Left lung (tissue), 10 donors: ENCODE results near the gene HLX. TPM values are rescaled to one million over a fixed set of nuclear protein-coding genes. Genes with fewer than 3 reads are reported as not detected.

Experiments
- ATAC-seq: fragments of 200-7000 bp; cut with Tn5 transposase; one replicate; pipeline ENCODE4 v1.9.1; 2020; ENCODE audit warnings: moderate library complexity
- DNase-seq, 4 donors: peaks; one replicate each; pipeline ENCODE4 v3.0.0-alpha.2; 2013 to 2020
- H3K27ac ChIP-seq, 2 donors: fragments of 200-600 bp; sonication (generic) in 1 of 2; one replicate each; pipeline versions ENCODE4 v1.5.0 to v1.8.0; 2020 to 2021
- H3K27me3 ChIP-seq, 2 donors: fragments of 200-600 bp; sonication (generic) in 1 of 2; one replicate each; pipeline versions ENCODE4 v1.5.0 to v1.8.0; 2020 to 2021
- H3K36me3 ChIP-seq, 2 donors: fragments of 200-600 bp; sonication (generic) in 1 of 2; one replicate each; pipeline versions ENCODE4 v1.5.0 to v1.8.0; 2020 to 2021
- H3K4me1 ChIP-seq, 2 donors: fragments of 200-600 bp; one replicate each; pipeline ENCODE4 v1.8.0; 2021
- H3K4me3 ChIP-seq, 2 donors: fragments of 200-600 bp; sonication (generic) in 1 of 2; one replicate each; pipeline versions ENCODE4 v1.5.0 to v1.8.0; 2020 to 2021; ENCODE audit warnings: mild to moderate bottlenecking in 1 of 2
- H3K9me3 ChIP-seq, 2 donors: fragments of 200-600 bp; sonication (generic) in 1 of 2; one replicate each; pipeline versions ENCODE4 v1.5.0 to v1.8.0; 2020 to 2021
- CTCF ChIP-seq, 2 donors: fragments of 200-600 bp; sonication (generic) in 1 of 2; IDR thresholded peaks; one replicate each; pipeline versions ENCODE4 v1.5.0 to v1.8.0; 2021; ENCODE audit warnings: antibody characterized with exemption in 2 of 2
- intact Hi-C, 2 donors: fragments of 100-400 bp; cut with DNase I; formaldehyde crosslinking; loops; one replicate each; pipeline versions ENCODE4 v1.11.2 to v1.14.2; 2022
- polyA plus RNA-seq, 6 donors: library from polyadenylated mRNA; unstranded; fragments of 120-200 nt; gene quantifications; one replicate each; pipeline ENCODE4 v1.2.1, GENCODE V29; 2013; ENCODE audit not compliant: insufficient read length in 6 of 6
- total RNA-seq, 2 donors: library from RNA; stranded (reverse); fragmentation: NEBNext Ultra II Directional; extraction: Animal tissue kit (Norgen Biotek cat#: 25700); gene quantifications; one replicate each; pipeline ENCODE4 v1.2.1, GENCODE V29; 2021
- donor health status: DM: no; HTN: yes; CAD: no.
- donor health status: DM: no; HTN: no; CAD: no.

HLX gene
- total and polyA plus RNA-seq, 8 donors, result 15.4 to 68.9 (median 47.2) TPM

DNA sequence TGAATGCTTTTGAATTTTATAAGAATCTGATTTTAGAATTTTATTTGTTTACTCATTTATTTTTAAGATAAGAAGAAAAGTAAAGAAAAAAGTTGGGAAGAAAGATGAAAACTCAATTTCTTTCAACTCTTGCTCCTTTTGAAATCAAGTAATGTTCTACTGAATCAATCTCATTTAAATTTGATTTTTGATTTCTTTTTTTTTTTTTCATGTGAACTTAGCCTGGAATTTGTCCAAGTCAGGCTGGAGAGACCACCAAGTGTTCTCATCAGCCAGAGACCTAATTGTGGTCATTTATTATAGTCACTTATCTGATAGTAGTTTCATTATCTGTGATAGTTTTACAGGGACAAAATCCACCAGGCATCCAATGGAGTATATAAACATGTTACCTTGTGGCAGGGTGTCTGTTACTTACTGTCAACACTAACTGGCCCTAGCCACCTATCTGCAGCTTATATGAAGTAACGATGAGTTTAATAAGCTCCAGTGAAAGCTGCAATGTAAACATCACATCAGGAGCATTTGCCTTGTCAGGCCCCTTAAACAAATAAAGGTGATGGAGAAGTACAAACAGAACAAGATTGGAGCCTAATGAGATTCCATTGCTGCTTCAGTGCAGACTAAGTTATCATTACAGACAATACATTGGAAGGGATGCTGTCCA is 39.2 kb downstream of the HLX start:
- H3K27ac ChIP-seq, result no peak overlapping the region
- no peaks in the 10 kb centered on the region for H3K9me3 ChIP-seq
- H3K4me3 ChIP-seq, result no peak overlapping the region
- peaks cover 0 to 22% of the 10 kb centered on the region in 2 donors for H3K4me1 ChIP-seq
- no peaks in the 10 kb centered on the region for H3K27me3 ChIP-seq
- DNase-seq (no peak), ATAC-seq (no peak)
- intact Hi-C loops, result no loop called here
- TF ChIP-seq CTCF (IDR thresholded peaks at IDR 0.05), result no peak
- H3K36me3 ChIP-seq, result no peaks in the 10 kb centered on the region

DNA sequence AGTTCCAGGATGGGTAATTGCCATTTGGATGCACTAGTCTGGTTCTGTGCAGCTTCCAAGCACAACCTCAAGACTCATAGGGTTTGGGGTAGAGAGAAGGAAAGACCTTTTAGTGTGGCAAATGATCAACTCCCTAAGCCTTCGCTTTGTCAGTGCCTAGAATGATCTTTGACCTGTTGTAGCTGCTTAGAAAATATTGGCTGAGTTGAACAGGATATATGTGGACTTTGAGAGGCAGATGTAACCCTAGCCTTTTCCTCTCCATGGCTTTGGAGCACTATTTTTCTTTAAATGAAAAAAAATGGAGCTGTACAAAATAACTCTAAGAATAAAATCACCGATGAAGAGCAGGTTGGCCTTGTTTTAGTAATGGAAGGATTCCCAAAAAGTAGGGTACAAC is 41.7 kb downstream of the HLX start:
- intact Hi-C loops, result no loop called here
- TF ChIP-seq CTCF (IDR thresholded peaks at IDR 0.05), result no peak
- no peak overlapping the region for H3K4me3 ChIP-seq
- DNase-seq (no peak), ATAC-seq (no peak)
- no peaks in the 10 kb centered on the region for H3K27me3 ChIP-seq
- H3K27ac ChIP-seq, result no peak overlapping the region
- no peaks in the 10 kb centered on the region for H3K9me3 ChIP-seq
- H3K36me3 ChIP-seq, result no peaks in the 10 kb centered on the region
- H3K4me1 ChIP-seq, result peaks cover 0 to 5% of the 10 kb centered on the region in 2 donors

DNA sequence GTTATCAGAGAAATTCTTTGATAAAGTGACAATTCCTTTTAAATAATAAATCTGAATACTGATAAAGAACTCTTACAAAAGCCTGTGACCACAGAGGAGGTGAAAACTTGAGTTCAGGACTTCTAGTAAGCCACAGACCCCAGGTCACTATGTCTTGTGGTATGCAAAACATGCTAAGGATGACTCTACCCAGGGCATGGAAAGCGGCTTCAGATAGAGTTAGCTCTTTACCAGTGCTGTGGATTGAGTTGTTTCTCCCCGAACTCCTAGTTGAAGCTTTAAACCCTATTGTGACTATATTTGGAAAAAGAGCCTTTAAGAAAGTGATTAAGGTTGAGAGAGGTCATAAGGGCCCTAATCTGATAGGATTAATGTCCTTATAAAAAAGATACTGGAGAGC is 42.3 kb downstream of the HLX start:
- intact Hi-C loops, result no loop called here
- ATAC-seq, result no peak
- no peak overlapping the region for H3K4me3 ChIP-seq
- H3K27ac ChIP-seq, result no peak overlapping the region
- TF ChIP-seq CTCF (IDR thresholded peaks at IDR 0.05), result no peak
- peaks cover 0 to under 1% of the 10 kb centered on the region in 2 donors for H3K4me1 ChIP-seq
- no peaks in the 10 kb centered on the region for H3K9me3 ChIP-seq
- H3K27me3 ChIP-seq, result no peaks in the 10 kb centered on the region
- no peaks in the 10 kb centered on the region for H3K36me3 ChIP-seq
- DNase-seq, result no peak

DNA sequence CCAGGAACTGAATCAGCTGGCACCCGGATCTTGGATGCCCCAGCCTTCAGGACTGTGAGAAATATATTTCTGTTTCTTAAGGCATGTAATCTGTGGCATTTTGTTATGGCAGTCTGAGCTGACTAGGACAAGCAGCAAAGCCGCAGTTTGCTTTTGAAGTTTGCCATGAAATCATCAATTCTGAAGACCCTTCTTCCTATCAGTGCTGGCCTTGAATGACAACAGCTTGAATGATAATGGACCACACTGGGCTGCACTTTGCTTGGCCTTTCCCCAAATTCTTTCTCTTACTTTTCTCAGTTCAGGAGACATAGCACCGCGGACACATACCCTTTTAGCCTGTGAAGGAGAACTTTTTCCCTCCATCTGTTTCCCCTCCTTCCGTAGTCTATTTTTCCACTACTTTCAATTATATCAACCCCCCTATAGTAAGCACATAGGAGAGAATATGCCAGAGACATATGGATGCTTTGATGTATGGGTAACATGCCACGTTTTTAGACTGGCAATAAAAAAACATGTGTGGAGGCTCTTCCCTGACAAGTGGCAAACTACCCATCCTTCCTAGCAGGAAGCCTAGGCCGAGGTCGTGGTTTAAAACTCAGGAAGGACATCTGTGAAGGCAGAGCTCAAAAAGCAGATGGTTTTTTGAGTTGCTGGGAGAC is 42.9 kb downstream of the HLX start:
- intact Hi-C loops, result no loop called here
- ATAC-seq, result no peak

More for the DNA sequence above, 42.9 kb downstream of the HLX start:
- Histone ChIP-seq H3K9me3 (no peaks in the 10 kb centered on the region), H3K27me3 (no peaks in the 10 kb centered on the region), H3K4me1 (no peaks in the 10 kb centered on the region), H3K4me3 (no peak overlapping the region), H3K27ac (no peak overlapping the region), H3K36me3 (no peaks in the 10 kb centered on the region)
- DNase-seq, result no peak
- no peak for TF ChIP-seq CTCF (IDR thresholded peaks at IDR 0.05)
